ENCODE data around the gene CDH13.

DNA sequence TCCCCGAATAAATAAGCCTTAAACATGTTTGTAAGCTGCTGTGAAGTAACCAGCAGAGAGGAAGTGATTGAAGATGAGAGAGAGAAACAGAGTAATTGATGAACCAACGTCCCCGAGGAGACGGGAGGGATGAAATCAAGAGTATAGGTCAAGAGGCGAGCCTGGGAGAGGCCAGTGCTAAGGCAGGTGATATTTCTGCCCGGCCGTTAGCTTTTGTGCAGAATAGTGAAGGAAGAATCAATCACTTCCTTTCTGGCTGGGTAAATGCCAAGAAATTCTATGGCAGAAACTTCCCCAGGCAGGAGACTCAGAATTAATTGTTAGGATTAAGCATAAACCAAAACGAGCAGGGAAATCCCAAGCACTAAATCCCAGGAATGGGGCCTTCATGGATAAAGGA is 273.8 kb downstream of the CDH13 start:
- TF ChIP-seq, protein P1, sequence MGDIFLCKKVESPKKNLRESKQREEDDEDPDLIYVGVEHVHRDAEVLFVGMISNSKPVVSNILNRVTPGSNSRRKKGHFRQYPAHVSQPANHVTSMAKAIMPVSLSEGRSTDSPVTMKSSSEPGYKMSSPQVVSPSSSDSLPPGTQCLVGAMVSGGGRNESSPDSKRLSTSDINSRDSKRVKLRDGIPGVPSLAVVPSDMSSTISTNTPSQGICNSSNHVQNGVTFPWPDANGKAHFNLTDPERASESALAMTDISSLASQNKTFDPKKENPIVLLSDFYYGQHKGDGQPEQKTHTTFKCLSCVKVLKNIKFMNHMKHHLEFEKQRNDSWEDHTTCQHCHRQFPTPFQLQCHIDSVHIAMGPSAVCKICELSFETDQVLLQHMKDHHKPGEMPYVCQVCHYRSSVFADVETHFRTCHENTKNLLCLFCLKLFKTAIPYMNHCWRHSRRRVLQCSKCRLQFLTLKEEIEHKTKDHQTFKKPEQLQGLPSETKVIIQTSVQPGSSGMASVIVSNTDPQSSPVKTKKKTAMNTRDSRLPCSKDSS (IDR thresholded peaks at IDR 0.05; ENCODE audit: low read depth, partially characterized antibody), result no peak
- TF ChIP-seq BACH1 (tag; IDR thresholded peaks at IDR 0.05) (no peak), ZNF12 (CRISPR knock-in tag; IDR thresholded peaks at IDR 0.05) (no peak), RBFOX2 (IDR thresholded peaks at IDR 0.05; ENCODE audit: low read depth, low read length) (no peak), SAP30 (IDR thresholded peaks at IDR 0.05; ENCODE audit: borderline replicate concordance, insufficient read depth, low read depth, low read length, poor library complexity, severe bottlenecking) (no peak), BCL6 (CRISPR knock-in tag; IDR thresholded peaks at IDR 0.05) (no peak)
- TF ChIP-seq, protein P2, sequence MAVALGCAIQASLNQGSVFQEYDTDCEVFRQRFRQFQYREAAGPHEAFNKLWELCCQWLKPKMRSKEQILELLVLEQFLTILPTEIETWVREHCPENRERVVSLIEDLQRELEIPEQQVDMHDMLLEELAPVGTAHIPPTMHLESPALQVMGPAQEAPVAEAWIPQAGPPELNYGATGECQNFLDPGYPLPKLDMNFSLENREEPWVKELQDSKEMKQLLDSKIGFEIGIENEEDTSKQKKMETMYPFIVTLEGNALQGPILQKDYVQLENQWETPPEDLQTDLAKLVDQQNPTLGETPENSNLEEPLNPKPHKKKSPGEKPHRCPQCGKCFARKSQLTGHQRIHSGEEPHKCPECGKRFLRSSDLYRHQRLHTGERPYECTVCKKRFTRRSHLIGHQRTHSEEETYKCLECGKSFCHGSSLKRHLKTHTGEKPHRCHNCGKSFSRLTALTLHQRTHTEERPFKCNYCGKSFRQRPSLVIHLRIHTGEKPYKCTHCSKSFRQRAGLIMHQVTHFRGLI (CRISPR knock-in tag; IDR thresholded peaks at IDR 0.05), result no peak
- TF ChIP-seq, protein P3, sequence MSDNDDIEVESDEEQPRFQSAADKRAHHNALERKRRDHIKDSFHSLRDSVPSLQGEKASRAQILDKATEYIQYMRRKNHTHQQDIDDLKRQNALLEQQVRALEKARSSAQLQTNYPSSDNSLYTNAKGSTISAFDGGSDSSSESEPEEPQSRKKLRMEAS (CRISPR knock-in tag; IDR thresholded peaks at IDR 0.05), result no peak
- TF ChIP-seq, protein P4, sequence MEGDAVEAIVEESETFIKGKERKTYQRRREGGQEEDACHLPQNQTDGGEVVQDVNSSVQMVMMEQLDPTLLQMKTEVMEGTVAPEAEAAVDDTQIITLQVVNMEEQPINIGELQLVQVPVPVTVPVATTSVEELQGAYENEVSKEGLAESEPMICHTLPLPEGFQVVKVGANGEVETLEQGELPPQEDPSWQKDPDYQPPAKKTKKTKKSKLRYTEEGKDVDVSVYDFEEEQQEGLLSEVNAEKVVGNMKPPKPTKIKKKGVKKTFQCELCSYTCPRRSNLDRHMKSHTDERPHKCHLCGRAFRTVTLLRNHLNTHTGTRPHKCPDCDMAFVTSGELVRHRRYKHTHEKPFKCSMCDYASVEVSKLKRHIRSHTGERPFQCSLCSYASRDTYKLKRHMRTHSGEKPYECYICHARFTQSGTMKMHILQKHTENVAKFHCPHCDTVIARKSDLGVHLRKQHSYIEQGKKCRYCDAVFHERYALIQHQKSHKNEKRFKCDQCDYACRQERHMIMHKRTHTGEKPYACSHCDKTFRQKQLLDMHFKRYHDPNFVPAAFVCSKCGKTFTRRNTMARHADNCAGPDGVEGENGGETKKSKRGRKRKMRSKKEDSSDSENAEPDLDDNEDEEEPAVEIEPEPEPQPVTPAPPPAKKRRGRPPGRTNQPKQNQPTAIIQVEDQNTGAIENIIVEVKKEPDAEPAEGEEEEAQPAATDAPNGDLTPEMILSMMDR (IDR thresholded peaks at IDR 0.05 in 2 of 3, conservative IDR thresholded peaks at IDR 0.05 in 1 of 3; ENCODE audit: insufficient read depth in 2 of 3, low read depth in 1 of 3, low read length in 3 of 3), result no peak

All from K562 (cell line).